Measurements from ENCODE around the gene FN3K. TPM values are rescaled to one million over a fixed set of nuclear protein-coding genes. Genes with fewer than 3 reads are reported as not detected.
"Not testable (repeated sequence)": the region's sequence is repeated elsewhere in the genome, so short reads cannot be mapped to it uniquely, and the experiment has no call there.

Gene FN3K
- total and polyA plus RNA-seq, 2 donors = 0.24 to 1.5 TPM

GRCh38 chr17:82756166-82756565, 20.8 kb downstream of the FN3K start:
- Histone ChIP-seq H3K4me1 (ENCODE audit: control insufficient read depth in 2 of 2, insufficient read depth in 2 of 2, low read length in 2 of 2) (peaks cover 4 to 16% of the 10 kb centered on the region in 2 donors), H3K36me3 (ENCODE audit: control insufficient read depth in 2 of 2, insufficient read depth in 2 of 2, low read length in 1 of 2) (peaks cover 3 to 15% of the 10 kb centered on the region in 2 donors), H3K27ac (ENCODE audit: low read depth in 1 of 2, low read length in 1 of 2) (no peak overlapping the region), H3K4me3 (ENCODE audit: low read length in 2 of 2) (no peak overlapping the region), H3K27me3 (ENCODE audit: control insufficient read depth in 2 of 2, insufficient read depth in 1 of 2, low read length in 1 of 2) (peaks cover 0 to under 1% of the 10 kb centered on the region in 2 donors), H3K9me3 (ENCODE audit: control insufficient read depth in 2 of 2, insufficient read depth in 1 of 2, low read length in 1 of 2) (no peaks in the 10 kb centered on the region)
- WGBS = 95% methylated on average over 7 of the region's 7 CpGs
- no peak for DNase-seq (ENCODE audit: low read depth in 6 of 9, low spot score in 9 of 9)

DNA sequence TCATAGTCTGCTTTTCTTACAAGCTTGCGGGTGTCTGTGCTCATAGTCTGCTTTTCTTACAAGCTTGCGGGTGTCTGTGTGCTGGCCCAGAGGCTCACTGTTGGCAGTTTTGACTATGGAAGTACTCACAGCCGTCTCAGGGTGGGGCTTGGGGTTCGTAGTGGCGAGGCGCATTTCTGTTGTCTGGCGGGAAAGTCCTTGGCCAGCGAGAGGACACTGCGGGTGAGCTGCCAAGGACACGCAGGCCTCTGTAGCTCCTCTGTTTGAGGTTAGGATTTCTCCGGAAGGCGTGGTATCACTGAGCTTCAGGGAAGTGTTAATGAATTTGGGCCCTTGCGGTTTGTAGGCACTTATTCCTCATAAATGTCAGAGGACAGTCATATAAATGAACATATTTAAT, 30.0 kb downstream of the FN3K start:
- Histone ChIP-seq H3K4me1 (ENCODE audit: control insufficient read depth in 2 of 2, insufficient read depth in 2 of 2, low read length in 2 of 2) (no peaks in the 10 kb centered on the region), H3K27ac (ENCODE audit: low read depth in 1 of 2, low read length in 1 of 2) (no peak overlapping the region), H3K4me3 (ENCODE audit: low read length in 2 of 2) (no peak overlapping the region), H3K36me3 (ENCODE audit: control insufficient read depth in 2 of 2, insufficient read depth in 2 of 2, low read length in 1 of 2) (peaks cover 45 to 53% of the 10 kb centered on the region in 2 donors), H3K27me3 (ENCODE audit: control insufficient read depth in 2 of 2, insufficient read depth in 1 of 2, low read length in 1 of 2) (no peaks in the 10 kb centered on the region), H3K9me3 (ENCODE audit: control insufficient read depth in 2 of 2, insufficient read depth in 1 of 2, low read length in 1 of 2) (peaks cover 0 to 5% of the 10 kb centered on the region in 2 donors)
- 92% methylated on average over 13 of the region's 13 CpGs for WGBS
- no peak for DNase-seq (ENCODE audit: low read depth in 6 of 9, low spot score in 9 of 9)

GRCh38 chr17:82767041-82767754, 31.8 kb downstream of the FN3K start:
- no peak overlapping the region for H3K27ac ChIP-seq (ENCODE audit: low read depth in 1 of 2, low read length in 1 of 2)
- H3K27me3 ChIP-seq (ENCODE audit: control insufficient read depth in 2 of 2, insufficient read depth in 1 of 2, low read length in 1 of 2) = no peaks in the 10 kb centered on the region
- H3K4me3 ChIP-seq (ENCODE audit: low read length in 2 of 2) = no peak overlapping the region
- peaks cover 0 to 2% of the 10 kb centered on the region in 2 donors for H3K4me1 ChIP-seq (ENCODE audit: control insufficient read depth in 2 of 2, insufficient read depth in 2 of 2, low read length in 2 of 2)
- WGBS = 94% methylated on average over 24 of the region's 24 CpGs
- H3K9me3 ChIP-seq (ENCODE audit: control insufficient read depth in 2 of 2, insufficient read depth in 1 of 2, low read length in 1 of 2) = peaks cover 0 to 5% of the 10 kb centered on the region in 2 donors
- peaks cover 55% of the 10 kb centered on the region in 2 donors for H3K36me3 ChIP-seq (ENCODE audit: control insufficient read depth in 2 of 2, insufficient read depth in 2 of 2, low read length in 1 of 2)
- DNase-seq (ENCODE audit: low read depth in 6 of 9, low spot score in 9 of 9) = peak in 1 of 9 donors; percentile 35

DNA sequence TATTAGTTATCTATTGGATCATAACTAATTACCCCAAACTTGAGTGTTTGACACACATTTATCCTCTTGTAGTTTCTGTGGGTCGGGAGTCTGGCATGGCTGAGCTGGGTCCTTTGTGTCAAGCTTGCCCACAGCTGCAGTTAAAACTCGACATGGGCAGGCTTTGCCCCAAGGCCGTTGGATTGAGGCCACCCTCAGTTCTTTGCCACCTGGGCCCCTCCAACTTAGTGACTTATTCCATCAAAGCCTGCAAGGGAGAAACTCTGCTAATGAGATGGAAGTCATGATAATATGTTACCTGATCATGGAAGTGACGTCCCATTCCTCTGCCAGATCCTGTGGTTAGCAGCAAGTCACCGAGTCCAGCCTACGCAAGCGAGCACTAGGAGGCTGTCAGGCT, 33.6 kb downstream of the FN3K start:
- H3K27me3 ChIP-seq (ENCODE audit: control insufficient read depth in 2 of 2, insufficient read depth in 1 of 2, low read length in 1 of 2) = no peaks in the 10 kb centered on the region
- H3K4me3 ChIP-seq (ENCODE audit: low read length in 2 of 2) = no peak overlapping the region
- no peak overlapping the region for H3K27ac ChIP-seq (ENCODE audit: low read depth in 1 of 2, low read length in 1 of 2)
- peaks cover 56 to 67% of the 10 kb centered on the region in 2 donors for H3K36me3 ChIP-seq (ENCODE audit: control insufficient read depth in 2 of 2, insufficient read depth in 2 of 2, low read length in 1 of 2)
- H3K4me1 ChIP-seq (ENCODE audit: control insufficient read depth in 2 of 2, insufficient read depth in 2 of 2, low read length in 2 of 2) = peaks cover 0 to 7% of the 10 kb centered on the region in 2 donors
- DNase-seq (ENCODE audit: low read depth in 6 of 9, low spot score in 9 of 9) = no peak
- peaks cover 0 to 5% of the 10 kb centered on the region in 2 donors for H3K9me3 ChIP-seq (ENCODE audit: control insufficient read depth in 2 of 2, insufficient read depth in 1 of 2, low read length in 1 of 2)
- WGBS = 98% methylated on average over 7 of the region's 7 CpGs

GRCh38 chr17:82772026-82772425, 36.6 kb downstream of the FN3K start:
- peaks cover 4 to 23% of the 10 kb centered on the region in 2 donors for H3K4me1 ChIP-seq (ENCODE audit: control insufficient read depth in 2 of 2, insufficient read depth in 2 of 2, low read length in 2 of 2)
- peaks cover 0 to 5% of the 10 kb centered on the region in 2 donors for H3K9me3 ChIP-seq (ENCODE audit: control insufficient read depth in 2 of 2, insufficient read depth in 1 of 2, low read length in 1 of 2)
- peak in 2 of 9 donors; percentile 28 to 53 for DNase-seq (ENCODE audit: low read depth in 6 of 9, low spot score in 9 of 9)
- H3K27me3 ChIP-seq (ENCODE audit: control insufficient read depth in 2 of 2, insufficient read depth in 1 of 2, low read length in 1 of 2) = no peaks in the 10 kb centered on the region
- H3K4me3 ChIP-seq (ENCODE audit: low read length in 2 of 2) = no peak overlapping the region
- H3K36me3 ChIP-seq (ENCODE audit: control insufficient read depth in 2 of 2, insufficient read depth in 2 of 2, low read length in 1 of 2) = peaks cover 45 to 53% of the 10 kb centered on the region in 2 donors
- 93% methylated on average over 3 of the region's 3 CpGs for WGBS
- H3K27ac ChIP-seq (ENCODE audit: low read depth in 1 of 2, low read length in 1 of 2) = no peak overlapping the region

- WGBS = 95% methylated on average over 19 of the region's 19 CpGs
- not testable (repeated sequence) for H3K27ac ChIP-seq (ENCODE audit: low read depth in 1 of 2, low read length in 1 of 2); H3K9me3 ChIP-seq (ENCODE audit: control insufficient read depth in 2 of 2, insufficient read depth in 1 of 2, low read length in 1 of 2); H3K27me3 ChIP-seq (ENCODE audit: control insufficient read depth in 2 of 2, insufficient read depth in 1 of 2, low read length in 1 of 2); DNase-seq (ENCODE audit: low read depth in 6 of 9, low spot score in 9 of 9); H3K4me3 ChIP-seq (ENCODE audit: low read length in 2 of 2)
- peaks cover 4 to 23% of the 10 kb centered on the region in 2 donors for H3K4me1 ChIP-seq (ENCODE audit: control insufficient read depth in 2 of 2, insufficient read depth in 2 of 2, low read length in 2 of 2)
- peaks cover 28 to 33% of the 10 kb centered on the region in 2 donors for H3K36me3 ChIP-seq (ENCODE audit: control insufficient read depth in 2 of 2, insufficient read depth in 2 of 2, low read length in 1 of 2)
These were observed 39.0 kb downstream of the FN3K start for GRCh38 chr17:82774456-82774855.

GRCh38 chr17:82775001-82775823, 39.8 kb downstream of the FN3K start:
- Histone ChIP-seq H3K9me3 (ENCODE audit: control insufficient read depth in 2 of 2, insufficient read depth in 1 of 2, low read length in 1 of 2) (no peaks in the 10 kb centered on the region), H3K36me3 (ENCODE audit: control insufficient read depth in 2 of 2, insufficient read depth in 2 of 2, low read length in 1 of 2) (peaks cover 22 to 29% of the 10 kb centered on the region in 2 donors), H3K4me1 (ENCODE audit: control insufficient read depth in 2 of 2, insufficient read depth in 2 of 2, low read length in 2 of 2) (peaks cover 4 to 23% of the 10 kb centered on the region in 2 donors), H3K4me3 (ENCODE audit: low read length in 2 of 2) (no peak overlapping the region), H3K27ac (ENCODE audit: low read depth in 1 of 2, low read length in 1 of 2) (peak overlapping the region in 1 of 2 donors; percentile 68), H3K27me3 (ENCODE audit: control insufficient read depth in 2 of 2, insufficient read depth in 1 of 2, low read length in 1 of 2) (no peaks in the 10 kb centered on the region)
- WGBS = 51% methylated on average over 33 of the region's 34 CpGs
- peak in 2 of 9 donors; percentile 38 to 70 for DNase-seq (ENCODE audit: low read depth in 6 of 9, low spot score in 9 of 9)

- WGBS = 92% methylated on average over 13 of the region's 13 CpGs
- no peaks in the 10 kb centered on the region for H3K9me3 ChIP-seq (ENCODE audit: control insufficient read depth in 2 of 2, insufficient read depth in 1 of 2, low read length in 1 of 2)
- peaks cover 22 to 25% of the 10 kb centered on the region in 2 donors for H3K36me3 ChIP-seq (ENCODE audit: control insufficient read depth in 2 of 2, insufficient read depth in 2 of 2, low read length in 1 of 2)
- no peak overlapping the region for H3K4me3 ChIP-seq (ENCODE audit: low read length in 2 of 2)
- no peaks in the 10 kb centered on the region for H3K27me3 ChIP-seq (ENCODE audit: control insufficient read depth in 2 of 2, insufficient read depth in 1 of 2, low read length in 1 of 2)
- DNase-seq (ENCODE audit: low read depth in 6 of 9, low spot score in 9 of 9) = peak in 1 of 9 donors; percentile 38
- H3K27ac ChIP-seq (ENCODE audit: low read depth in 1 of 2, low read length in 1 of 2) = peak overlapping the region in 1 of 2 donors; percentile 47
- peaks cover 4 to 23% of the 10 kb centered on the region in 2 donors for H3K4me1 ChIP-seq (ENCODE audit: control insufficient read depth in 2 of 2, insufficient read depth in 2 of 2, low read length in 2 of 2)
These were observed 41.0 kb downstream of the FN3K start for GRCh38 chr17:82776454-82776853.
